ENCODE measurements around the gene ETNK1.

ETNK1 gene

DNA sequence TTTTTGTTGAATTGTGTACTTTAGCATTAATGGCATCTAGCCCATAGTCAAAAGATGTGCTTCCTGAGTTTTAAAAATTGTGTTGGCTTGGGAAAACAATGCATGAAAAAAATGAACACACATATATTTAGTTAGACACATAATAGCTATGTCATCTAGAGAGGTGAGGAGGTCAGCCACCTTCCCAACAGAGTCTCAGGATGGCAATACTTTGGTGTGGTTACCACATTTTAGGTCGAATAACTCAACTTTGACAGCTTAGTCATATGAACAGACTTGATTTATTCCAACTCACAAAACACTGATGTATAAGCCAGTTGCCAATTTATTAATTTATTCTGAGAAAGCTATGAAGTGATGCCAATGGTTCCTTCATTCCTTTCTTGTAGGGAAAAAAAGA lies 114.0 kb downstream of the ETNK1 start:
- Histone ChIP-seq H3K27ac (no peak overlapping the region), H3K27me3 (ENCODE audit: control insufficient read depth, insufficient read depth, low read length) (peaks cover 4% of the 10 kb centered on the region), H3K4me1 (no peaks in the 10 kb centered on the region), H3K4me2 (ENCODE audit: low read length) (no peak overlapping the region), H3K9ac (no peak overlapping the region), H3K4me3 (ENCODE audit: low read depth, low read length) (no peak overlapping the region), H3K9me3 (ENCODE audit: control insufficient read depth, low read length) (no peaks in the 10 kb centered on the region), H3K79me2 (no peaks in the 10 kb centered on the region), H2AFZ (no peak overlapping the region), H3K36me3 (ENCODE audit: control insufficient read depth, insufficient read depth, low read length) (no peaks in the 10 kb centered on the region)
- TF ChIP-seq, protein P1, sequence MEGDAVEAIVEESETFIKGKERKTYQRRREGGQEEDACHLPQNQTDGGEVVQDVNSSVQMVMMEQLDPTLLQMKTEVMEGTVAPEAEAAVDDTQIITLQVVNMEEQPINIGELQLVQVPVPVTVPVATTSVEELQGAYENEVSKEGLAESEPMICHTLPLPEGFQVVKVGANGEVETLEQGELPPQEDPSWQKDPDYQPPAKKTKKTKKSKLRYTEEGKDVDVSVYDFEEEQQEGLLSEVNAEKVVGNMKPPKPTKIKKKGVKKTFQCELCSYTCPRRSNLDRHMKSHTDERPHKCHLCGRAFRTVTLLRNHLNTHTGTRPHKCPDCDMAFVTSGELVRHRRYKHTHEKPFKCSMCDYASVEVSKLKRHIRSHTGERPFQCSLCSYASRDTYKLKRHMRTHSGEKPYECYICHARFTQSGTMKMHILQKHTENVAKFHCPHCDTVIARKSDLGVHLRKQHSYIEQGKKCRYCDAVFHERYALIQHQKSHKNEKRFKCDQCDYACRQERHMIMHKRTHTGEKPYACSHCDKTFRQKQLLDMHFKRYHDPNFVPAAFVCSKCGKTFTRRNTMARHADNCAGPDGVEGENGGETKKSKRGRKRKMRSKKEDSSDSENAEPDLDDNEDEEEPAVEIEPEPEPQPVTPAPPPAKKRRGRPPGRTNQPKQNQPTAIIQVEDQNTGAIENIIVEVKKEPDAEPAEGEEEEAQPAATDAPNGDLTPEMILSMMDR (IDR thresholded peaks at IDR 0.05) = no peak

All from parathyroid adenoma (tissue), 2 donors.